K562 (cell line): ENCODE results near the gene CD22. TPM values are rescaled to one million over a fixed set of nuclear protein-coding genes. Genes with fewer than 3 reads are reported as not detected.

ENCODE experiments used
- ATAC-seq: fragments of 200-7000 bp; cut with Tn5 transposase; 3 replicates; pipeline ENCODE4 v1.9.1; 2020; ENCODE audit warnings: moderate library complexity
- BruUV-seq: library from RNA; stranded (reverse); fragments of 400-500 nt; replicated peaks from 2 replicates; lab custom pipeline; 2021; lab: Mats Ljungman, UMichigan
- CTCF ChIA-PET: fragments of 300-600 bp; formaldehyde crosslinking; extraction: SDS; loops from one replicate; lab custom pipeline; 2021; ENCODE audit warnings: low intra/inter-chr PET ratio; lab: Yijun Ruan, JAX
- POLR2A ChIA-PET: fragments of 300-600, 350-650 bp; sonication (Branson Sonifier 250); formaldehyde crosslinking; extraction: SDS; loops from one replicate; lab custom pipeline; 2021; ENCODE audit warnings: antibody characterized with exemption, inconsistent platforms; lab: Yijun Ruan, JAX
- DNase-seq, 4 experiments: peaks; one replicate each; pipeline versions ENCODE4 v3.0.0 to v3.0.0-alpha.2; 2011 to 2018; ENCODE audit warnings: low spot score in 3 of 4, mixed read lengths in 3 of 4; ENCODE audit errors: extremely low read depth in 1 of 4
- FAIRE-seq: peaks from 2 replicates; lab custom pipeline; 2011; peaks lifted over from hg19 to GRCh38; lab: Jason Lieb, UNC
- H2AFZ ChIP-seq: 2 replicates; pipeline ENCODE4 v1.6.0; 2011; ENCODE audit warnings: low read depth, low read length, control low read depth, inconsistent platforms
- H3K27ac ChIP-seq: fragments of 200-600 bp; 3 replicates; pipeline ENCODE4 v1.8.0; 2011; ENCODE audit warnings: low read depth, mild to moderate bottlenecking, control low read depth, inconsistent platforms, low read length, moderate library complexity, mixed read lengths; ENCODE audit errors: extremely low read depth
- H3K27me3 ChIP-seq, 2 experiments: fragments of 300-600 bp in 1 of 2; 2 replicates in 1 of 2; 3 replicates in 1 of 2; pipeline versions ENCODE4 v1.6.0 to v1.8.0; 2011; ENCODE audit warnings: inconsistent platforms in 2 of 2, low read length in 2 of 2, mild to moderate bottlenecking in 1 of 2, mixed read lengths in 1 of 2, moderate library complexity in 1 of 2; ENCODE audit not compliant: control insufficient read depth in 2 of 2, insufficient read depth in 2 of 2
- H3K36me3 ChIP-seq: fragments of 300-600 bp; 3 replicates; pipeline ENCODE4 v1.8.0; 2011; ENCODE audit warnings: mild to moderate bottlenecking, low read length, inconsistent platforms; ENCODE audit not compliant: control insufficient read depth, insufficient read depth
- H3K4me1 ChIP-seq, 2 experiments: fragments of 200-600 bp in 1 of 2; replicated peaks in 1 of 2; 2 replicates in 1 of 2; 3 replicates in 1 of 2; pipeline versions ENCODE4 v1.5.1 to v1.8.0; 2011; ENCODE audit warnings: inconsistent platforms in 2 of 2, low read length in 2 of 2, mild to moderate bottlenecking in 1 of 2, mixed read lengths in 1 of 2, moderate library complexity in 1 of 2; ENCODE audit not compliant: control insufficient read depth in 2 of 2, insufficient read depth in 2 of 2
- H3K4me2 ChIP-seq: 2 replicates; pipeline ENCODE4 v1.6.1; 2011; ENCODE audit warnings: low read length, control low read depth, inconsistent platforms, mixed read lengths; ENCODE audit not compliant: insufficient read depth
- H3K4me3 ChIP-seq: fragments of 200-600 bp; sonication (generic), shearing (Covaris generic); 2 replicates; pipeline ENCODE4 v1.5.1; 2016; ENCODE audit warnings: control low read depth, inconsistent platforms
- H3K79me2 ChIP-seq: fragments of 200-600 bp; 3 replicates; pipeline ENCODE4 v1.8.0; 2011; ENCODE audit warnings: low read length, inconsistent platforms; ENCODE audit not compliant: control insufficient read depth, insufficient read depth
- H3K9ac ChIP-seq, 2 experiments: 2 replicates each; pipeline versions ENCODE4 v1.6.0 to v1.6.1; 2011; ENCODE audit warnings: low read depth in 2 of 2, low read length in 2 of 2, control low read depth in 1 of 2, inconsistent platforms in 1 of 2, mild to moderate bottlenecking in 1 of 2, mixed read lengths in 1 of 2; ENCODE audit not compliant: insufficient read depth in 1 of 2
- H3K9me1 ChIP-seq: one replicate; pipeline ENCODE4 v1.6.0; 2011; ENCODE audit warnings: inconsistent platforms, mild to moderate bottlenecking, low read length, moderate library complexity; ENCODE audit not compliant: control insufficient read depth, insufficient read depth
- H3K9me3 ChIP-seq: replicated peaks from 2 replicates; pipeline ENCODE4 v1.5.1; 2011; ENCODE audit warnings: low read depth, low read length, inconsistent platforms; ENCODE audit not compliant: control insufficient read depth, insufficient read depth
- H4K20me1 ChIP-seq: replicated peaks from 2 replicates; pipeline ENCODE4 v1.6.1; 2011; ENCODE audit warnings: low read length, inconsistent platforms, mixed read lengths; ENCODE audit not compliant: control insufficient read depth, insufficient read depth
- HBP1 ChIP-seq: fragments of 450-650 bp; formaldehyde crosslinking; IDR thresholded peaks from 2 replicates; pipeline ENCODE4 v1.4.0; 2022; ENCODE audit warnings: missing genetic modification characterization
- RERE ChIP-seq: sonication (generic); formaldehyde crosslinking; IDR thresholded peaks from 2 replicates; pipeline ENCODE4 v1.8.0; 2023; ENCODE audit warnings: missing genetic modification reagents, mild to moderate bottlenecking, borderline replicate concordance
- ZBTB33 ChIP-seq: sonication (generic); formaldehyde crosslinking; IDR thresholded peaks from 2 replicates; pipeline ENCODE4 v1.8.1; 2023; ENCODE audit warnings: mild to moderate bottlenecking, missing genetic modification reagents
- whole genome bisulfite sequencing: fragments of 100-300 bp; shearing (Covaris generic); methylation state at CpG from one replicate; pipeline ENCODE4 v1.1.6; 2016; ENCODE audit warnings: low coverage, mixed read lengths; ENCODE audit not compliant: insufficient coverage; ENCODE audit errors: missing lambda C conversion rate; 5-methylcytosine and 5-hydroxymethylcytosine counted together
- in situ Hi-C: fragments of 300-500 bp; cut with MboI; formaldehyde crosslinking; loops from 4 replicates; pipeline ENCODE4 v1.15.0; 2018; ENCODE audit warnings: inconsistent platforms, mixed read lengths
- intact Hi-C: fragments of 100-400 bp; cut with micrococcal nuclease; formaldehyde crosslinking; loops from 2 replicates; pipeline ENCODE4 v1.14.2; 2022
- polyA plus RNA-seq, 8 experiments: library from polyadenylated mRNA; depleted of rRNA in 4 of 8; stranded (reverse) in 5 of 8; unstranded in 3 of 8; fragments of >200 nt; fragmentation: Nextera tagmentation in 2 of 8; fragmentation: Illumina TruSeq in 1 of 8; extraction: Ambion mirVana in 2 of 8; extraction: Trizol in 1 of 8; gene quantifications; 2 replicates each; pipeline versions ENCODE4 v1.2.1 to v1.2.3, GENCODE V29; 2011 to 2014; ENCODE audit warnings: inconsistent platforms in 1 of 8, missing spikeins in 1 of 8
- total RNA-seq, 7 experiments: library from RNA; depleted of rRNA in 6 of 7; stranded (reverse); fragments of >200 nt in 6 of 7; fragmentation: Illumina TruSeq in 2 of 7; extraction: Trizol in 2 of 7; gene quantifications; 2 replicates each; pipeline versions ENCODE4 v1.2.1 to v1.2.3, GENCODE V29; 2011 to 2021; ENCODE audit warnings: low replicate concordance in 1 of 7

The CD22 gene
- total and polyA plus RNA-seq, 9 of the 15 experiments (the other 6 are each of a cell fraction or from before 2014, with no cell fraction given): 0.29 to 5.0 (median 3.5) TPM

- Histone ChIP-seq H3K9me3 (no peaks in the 10 kb centered on the region), H3K4me2 (no peak overlapping the region), H4K20me1 (no peaks in the 10 kb centered on the region), H3K27me3 (peaks cover 3 to 7% of the 10 kb centered on the region in 2 experiments; a peak in 3 of 5 replicates), H3K9me1 (no peaks in the 10 kb centered on the region), H3K4me1 (peaks cover 10 to 34% of the 10 kb centered on the region in 2 experiments; a peak in 4 of 5 replicates), H3K27ac (no peak overlapping the region), H3K9ac (no peak overlapping the region; a peak in 1 of 4 replicates), H2AFZ (no peak overlapping the region), H3K36me3 (no peaks in the 10 kb centered on the region), H3K4me3 (no peak overlapping the region), H3K79me2 (no peaks in the 10 kb centered on the region)
- BruUV-seq: no TSS peak
- DNase-seq (peak in 1 of 4 experiments; percentile 4), FAIRE-seq (no peak), ATAC-seq (no peak)
- ChIA-PET POLR2A (interaction anchor here (0.7 to 1.0 kb wide), 3 partner anchors 11 to 137 kb away, joined by 3 to 6 read pairs (median 4); no protein-coding TSS in a partner anchor), CTCF (interaction anchor here (0.6 to 2.7 kb wide), 2 partner anchors 116 to 284 kb away, joined by 3 to 34 read pairs; no protein-coding TSS in a partner anchor)
- no peak for TF ChIP-seq RERE
- TF ChIP-seq HBP1 (CRISPR knock-in tag): no peak
- TF ChIP-seq ZBTB33 (CRISPR knock-in tag): peak; percentile 37
- intact Hi-C loops (loop anchor here (1.0 kb wide), 2 partner anchors 117 to 144 kb away; no protein-coding TSS in a partner anchor), in situ Hi-C loops (no loop called here)
- WGBS: 62% methylated on average over 32 of the region's 47 CpGs
These were observed 22.6 kb downstream of the CD22 start for GRCh38 chr19:35351411-35352176.
